Stimulated activated CD4-positive, alpha-beta T cell treated with anti-CD3 and anti-CD28 coated beads, Interleukin-4, amount 100 ng/mL, for 48 hours (primary cell): ENCODE data around the gene ALG6.

Experiments used
- DNase-seq, 2 donors: peaks; one replicate each; pipeline ENCODE4 v3.0.0-alpha.2; 2020; ENCODE audit warnings: low read depth in 2 of 2

Gene ALG6

DNA sequence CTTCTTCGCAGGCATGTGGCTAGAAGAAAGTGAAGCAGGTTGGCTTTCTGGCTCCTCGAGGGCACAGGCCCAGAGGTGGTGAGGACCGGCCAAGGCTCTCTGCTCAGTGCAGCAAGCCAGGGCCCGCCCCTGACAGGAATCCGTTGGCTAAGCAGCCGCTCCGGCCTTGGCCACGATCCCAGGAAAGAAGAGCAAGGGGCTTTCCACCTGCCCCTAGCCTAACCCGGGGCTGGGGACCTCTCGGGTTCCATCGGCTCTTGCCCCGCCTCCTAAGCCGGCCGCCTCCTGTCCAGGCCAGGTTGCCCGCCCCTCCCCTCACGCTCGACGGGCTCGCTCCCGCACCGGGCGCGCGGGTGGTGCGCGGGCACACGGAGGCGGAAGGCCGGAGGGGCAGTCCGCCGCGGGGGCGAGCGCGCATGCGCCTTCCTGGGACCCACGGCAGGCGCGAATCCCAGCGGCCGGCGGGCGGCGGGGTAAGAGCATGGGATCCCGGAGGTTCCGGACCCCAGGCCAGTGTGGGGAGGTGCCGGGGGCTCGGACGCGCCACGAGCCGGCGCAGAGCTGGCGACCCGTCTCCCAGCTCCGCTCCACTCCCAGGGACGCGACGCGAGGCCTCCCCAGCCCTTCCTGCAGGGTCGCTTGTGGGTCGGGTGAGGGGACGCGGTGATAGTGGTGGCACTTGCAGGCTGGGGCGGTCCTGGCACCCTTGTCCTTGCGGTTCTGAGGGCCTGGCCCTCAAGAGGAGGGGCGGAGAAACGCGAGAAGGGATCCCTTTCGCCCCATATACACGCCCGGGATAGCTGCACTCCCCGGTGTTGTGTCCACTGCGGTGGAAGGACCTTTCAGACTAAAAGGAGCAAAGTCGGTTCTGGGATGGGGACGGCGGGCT lies at the start of gene ALG6:
ALG6 (plus strand) TSS at position 413 of the 889 bp plus-strand sequence. CDS start 3,351 bp downstream, outside the sequence.
- DNase-seq = peak; percentile 89 to 92

GRCh38 chr1:63317817-63318152 lies 49.6 kb upstream of the ALG6 start:
- DNase-seq = no peak

DNA sequence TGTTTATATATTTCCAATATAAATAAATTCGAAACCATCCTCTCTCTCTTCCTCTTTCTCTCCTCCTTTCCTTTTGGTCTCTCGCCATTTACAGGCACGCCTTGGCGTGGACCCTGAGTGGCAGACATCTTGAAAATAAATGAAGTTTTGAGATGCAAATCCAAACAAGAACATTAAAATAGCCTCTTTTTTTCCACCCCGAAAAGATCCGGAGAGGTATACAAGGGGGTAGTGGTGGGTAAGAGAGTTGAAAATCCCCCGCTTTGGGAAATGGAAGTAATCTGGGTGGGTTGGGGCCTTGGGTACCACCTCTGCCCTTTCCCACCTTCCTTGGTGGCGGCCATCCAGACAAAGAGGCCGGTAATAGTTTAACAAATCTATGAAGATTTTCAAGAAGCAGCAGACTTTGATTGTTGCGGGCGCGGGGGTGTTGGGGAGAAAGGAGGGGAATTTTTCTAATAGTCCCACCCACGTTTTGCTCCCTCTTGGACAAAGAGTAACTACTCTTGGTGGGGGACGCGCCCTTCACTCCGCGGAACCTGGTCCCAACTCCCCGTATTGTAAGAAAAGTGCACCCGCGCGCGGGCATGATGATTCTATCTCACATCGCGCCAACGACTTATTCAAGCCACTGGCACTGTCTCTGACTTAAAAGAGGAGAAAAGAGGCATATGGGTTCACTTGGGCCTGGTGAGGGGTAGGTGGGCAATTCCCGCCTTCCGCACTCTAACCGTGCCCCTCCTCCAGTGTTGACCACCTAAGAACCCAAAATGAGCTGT lies 49.0 kb upstream of the ALG6 start:
- no peak for DNase-seq

DNA sequence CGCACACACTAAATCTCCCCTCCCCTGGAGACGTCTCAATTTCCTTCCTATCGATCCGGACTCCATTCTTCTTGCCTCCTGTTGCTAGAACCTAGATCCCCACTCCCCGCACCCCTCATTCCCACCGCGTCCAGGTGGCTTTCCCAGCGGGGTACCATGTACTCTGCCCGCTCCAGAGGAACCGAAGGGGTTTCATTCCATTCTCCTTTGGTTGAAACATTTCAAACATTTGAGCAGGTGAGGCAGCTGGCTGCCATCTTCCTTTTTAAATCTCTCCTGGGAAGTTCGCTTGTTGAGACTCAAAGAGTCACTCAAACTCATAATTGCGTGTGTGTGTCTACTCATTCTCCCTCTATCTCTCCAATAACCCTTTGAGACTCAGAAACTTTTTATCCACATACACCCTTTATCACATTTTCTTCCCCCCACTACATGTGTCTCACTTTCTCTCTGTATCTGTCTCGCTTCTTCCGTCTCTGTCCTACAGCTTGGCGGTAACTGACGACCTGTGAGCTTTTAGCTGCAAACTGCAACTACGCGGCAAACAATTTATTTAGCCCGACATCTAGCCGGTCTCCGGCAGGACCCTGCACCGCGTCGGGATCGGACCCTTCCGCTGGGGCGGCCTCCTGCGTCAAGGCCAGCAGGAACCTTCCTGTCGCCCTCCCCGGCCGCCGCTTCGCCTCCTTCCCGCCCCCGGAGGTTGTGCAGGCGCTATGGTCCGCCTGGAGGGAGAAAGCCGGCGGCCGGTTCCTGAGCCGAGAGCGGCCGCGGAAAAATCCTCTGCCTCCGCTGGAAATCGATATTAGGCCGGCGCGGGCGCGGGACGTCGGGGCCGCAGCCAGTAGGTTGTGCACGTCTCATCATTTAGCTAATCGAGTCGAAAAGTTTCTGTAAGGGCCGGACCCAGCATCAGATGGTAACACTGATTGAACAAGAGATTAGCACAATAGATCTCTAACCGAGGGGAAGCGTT lies 48.1 kb upstream of the ALG6 start:
- DNase-seq = no peak

GRCh38 chr1:63320022-63320721 lies 47.3 kb upstream of the ALG6 start:
- no peak for DNase-seq

DNA sequence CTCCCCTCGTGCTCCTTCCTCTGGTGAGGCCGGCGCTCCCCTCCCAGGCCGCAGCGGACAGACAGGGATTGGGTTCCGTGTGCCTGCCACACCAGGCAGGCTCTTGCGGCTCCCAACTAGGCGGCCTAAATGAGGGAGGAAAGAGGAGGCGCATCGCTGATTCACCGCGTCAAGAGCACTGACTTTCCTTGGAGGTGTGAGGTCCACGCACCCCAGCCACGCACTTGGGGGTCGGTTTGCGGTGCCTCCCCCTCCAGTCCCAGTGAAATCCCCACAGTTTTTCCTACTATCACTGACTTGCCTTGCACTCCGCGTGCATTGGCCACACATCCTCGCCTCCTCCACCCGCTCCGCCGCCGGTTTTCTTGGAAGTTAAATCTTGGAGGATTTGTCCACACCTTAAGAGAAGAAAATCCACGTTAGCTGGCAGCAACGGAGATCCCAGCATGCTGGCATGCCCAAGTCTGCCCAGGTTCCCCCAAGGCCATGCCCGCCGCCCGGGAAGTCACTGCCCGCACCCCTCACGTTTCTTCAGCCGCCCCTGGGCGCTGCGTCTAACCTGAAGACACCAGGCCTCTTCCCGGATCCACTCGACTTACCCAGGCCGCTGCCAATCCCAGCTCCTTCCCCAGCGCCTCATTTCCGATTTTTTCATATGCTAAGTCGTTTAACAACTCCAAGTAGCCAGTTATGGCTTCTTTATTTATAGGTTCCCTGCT lies 46.2 kb upstream of the ALG6 start:
- DNase-seq = no peak

DNA sequence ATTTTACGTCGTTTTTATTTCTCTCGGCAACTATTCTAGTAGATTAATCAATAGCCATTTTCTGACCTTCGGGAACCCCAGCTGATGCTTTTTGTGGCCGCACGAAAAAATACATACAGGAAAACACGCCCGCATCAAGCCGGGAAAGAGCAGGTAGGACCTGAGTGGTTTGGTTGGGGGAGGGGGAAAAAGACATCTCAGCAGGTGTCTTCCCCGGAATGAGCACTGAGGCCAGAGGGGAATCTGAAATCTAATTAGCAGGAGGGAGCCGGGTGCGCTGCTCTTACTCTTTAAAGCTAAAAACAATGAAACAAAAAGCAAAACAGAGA lies 45.7 kb upstream of the ALG6 start:
- no peak for DNase-seq

GRCh38 chr1:63322114-63322943 lies 45.1 kb upstream of the ALG6 start, which contains the start of gene FOXD3:
Gene FOXD3, plus strand, starts transcription at chr1:63322567. Its CDS starts 492 bp downstream, at chr1:63323059.
- no peak for DNase-seq

- no peak for DNase-seq
Measured at GRCh38 chr1:63322944-63323864, 44.2 kb upstream of the ALG6 start.

- no peak for DNase-seq
Measured at GRCh38 chr1:63323865-63324778, 43.3 kb upstream of the ALG6 start.

GRCh38 chr1:63324779-63325119 lies 42.7 kb upstream of the ALG6 start:
- no peak for DNase-seq

GRCh38 chr1:63325279-63325985 lies 42.0 kb upstream of the ALG6 start:
- no peak for DNase-seq

GRCh38 chr1:63326106-63326472 lies 41.3 kb upstream of the ALG6 start:
- no peak for DNase-seq

DNA sequence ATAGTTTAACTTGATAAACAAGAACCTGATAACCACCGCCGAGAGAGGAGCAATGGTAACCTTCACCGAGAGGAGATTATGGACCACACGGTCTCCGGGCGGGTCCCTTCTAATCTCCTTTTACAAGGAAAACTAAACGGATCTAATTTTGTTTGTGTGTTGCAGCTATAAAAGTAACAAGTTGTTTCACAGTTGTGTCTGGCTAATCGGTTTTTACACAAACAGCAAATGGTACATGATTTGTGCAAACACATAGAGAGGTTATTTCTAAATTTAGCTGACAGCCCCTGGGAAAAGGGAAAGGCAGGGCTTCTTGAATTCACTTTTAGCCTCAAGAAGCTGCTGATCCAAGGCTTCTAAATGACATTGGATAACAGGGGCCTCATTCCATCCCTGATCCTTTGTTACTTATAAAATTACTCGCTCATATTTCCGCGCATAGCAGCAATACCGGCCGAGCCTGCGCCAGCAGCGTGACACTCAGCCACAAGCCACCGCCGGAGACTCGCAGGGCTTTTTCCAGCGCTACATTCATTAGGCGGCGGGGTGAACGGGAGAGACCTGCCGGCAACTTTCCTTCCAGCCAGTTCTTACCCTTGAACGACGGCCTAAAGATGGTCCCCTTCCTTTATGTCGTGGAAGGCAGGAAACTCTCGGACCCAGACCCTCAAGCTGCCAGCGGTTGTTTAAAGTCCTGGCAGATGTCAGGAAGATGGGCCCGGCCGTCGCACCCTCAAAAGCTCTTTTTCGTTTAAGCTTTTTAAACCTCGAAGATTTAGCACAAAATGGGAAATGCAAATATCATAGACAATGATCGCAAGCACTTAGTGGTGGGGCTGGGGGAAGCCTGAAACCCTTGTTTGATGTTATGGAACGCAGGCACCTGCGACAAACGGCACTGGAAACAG lies 40.7 kb upstream of the ALG6 start:
- DNase-seq = no peak

- DNase-seq = peak in 1 of 2 donors; percentile 62
Measured at GRCh38 chr1:63327417-63328054, 39.9 kb upstream of the ALG6 start.
